HG02852 (cell line): ENCODE data around the gene TSEN15.
"Not testable (repeated sequence)": the region's sequence is repeated elsewhere in the genome, so short reads cannot be mapped to it uniquely, and the experiment has no call there.

Source experiments
- ATAC-seq: cut with Tn5 transposase; IDR thresholded peaks from one replicate; pipeline ENCODE4 v1.9.1; 2021; ENCODE audit warnings: mild to moderate bottlenecking, moderate library complexity; ENCODE audit not compliant: unreplicated experiment

The TSEN15 gene

DNA sequence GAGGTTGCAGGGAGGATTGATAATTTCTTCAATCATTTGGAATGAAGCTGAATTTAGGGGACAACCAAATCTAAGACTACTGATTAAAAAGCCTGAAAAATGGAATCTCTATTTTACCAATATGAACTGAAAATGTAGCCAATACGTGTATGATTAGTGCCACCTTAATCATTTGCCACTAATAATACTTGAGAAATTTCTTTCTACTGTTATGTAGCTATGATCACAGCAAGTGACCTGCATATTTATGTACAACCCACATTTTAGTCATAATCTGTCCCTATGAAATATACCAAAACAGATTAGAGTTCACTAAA is 20.5 kb upstream of the TSEN15 start:
- no peak for ATAC-seq

DNA sequence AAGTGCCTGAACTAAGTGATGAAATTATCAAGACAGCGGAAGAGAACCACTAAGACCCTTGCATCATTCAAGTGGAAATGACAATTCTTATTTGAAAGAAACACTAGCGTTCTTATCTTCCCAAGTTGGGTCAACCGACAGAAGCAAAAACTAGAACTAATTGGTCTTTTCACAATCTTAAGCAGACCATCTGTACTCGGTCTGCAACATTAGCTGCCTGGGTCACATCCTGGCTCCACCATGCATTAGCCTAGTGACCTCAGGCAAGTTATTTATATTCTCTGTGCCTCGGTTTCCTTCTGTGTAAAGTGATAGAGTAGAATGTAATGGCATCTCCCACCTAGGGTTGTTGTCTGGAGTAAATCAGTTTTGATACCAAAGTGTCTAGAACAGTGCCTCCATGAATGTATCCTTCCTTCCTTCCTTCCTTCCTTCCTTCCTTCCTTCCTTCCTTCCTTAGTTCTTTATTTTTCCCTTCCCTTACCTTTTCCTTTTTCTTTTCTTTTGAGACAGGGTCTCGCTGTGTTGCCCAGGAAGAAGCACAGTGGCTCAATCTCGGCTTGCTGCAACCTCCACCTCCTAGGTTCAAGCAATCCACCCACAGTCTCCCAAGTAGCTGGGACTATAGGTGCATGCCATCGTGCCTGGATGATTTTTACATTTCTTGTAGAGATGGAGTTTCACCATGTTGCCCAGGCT is 20.0 kb upstream of the TSEN15 start:
- no peak for ATAC-seq

DNA sequence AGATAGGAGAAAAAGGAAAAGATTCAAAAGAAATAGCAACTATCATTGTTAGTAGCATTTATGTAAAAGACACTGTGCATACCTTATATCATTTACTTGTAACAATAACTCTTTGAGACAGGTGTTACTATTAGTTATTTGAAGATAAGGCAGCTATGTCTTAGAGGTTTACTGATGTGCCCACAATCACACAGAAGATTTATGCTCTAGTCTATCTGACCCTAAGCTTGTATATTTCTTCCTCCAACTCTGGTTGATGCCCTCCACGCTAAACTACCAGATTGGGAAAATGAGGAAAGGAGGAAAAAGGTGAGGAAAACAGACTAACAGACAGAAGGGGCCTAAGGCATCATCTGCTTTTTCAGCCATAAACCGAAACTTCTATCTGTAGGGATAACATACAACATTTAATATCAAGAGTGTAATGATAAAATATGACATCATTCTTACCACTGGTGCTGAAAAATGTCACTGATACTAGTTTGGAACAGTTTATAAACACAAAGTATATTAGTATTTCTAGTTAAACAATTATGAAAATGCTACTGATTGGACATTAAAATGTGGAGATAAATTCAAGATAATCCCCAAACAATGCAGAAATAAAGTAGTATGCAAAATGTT is 19.1 kb upstream of the TSEN15 start:
- no peak for ATAC-seq

DNA sequence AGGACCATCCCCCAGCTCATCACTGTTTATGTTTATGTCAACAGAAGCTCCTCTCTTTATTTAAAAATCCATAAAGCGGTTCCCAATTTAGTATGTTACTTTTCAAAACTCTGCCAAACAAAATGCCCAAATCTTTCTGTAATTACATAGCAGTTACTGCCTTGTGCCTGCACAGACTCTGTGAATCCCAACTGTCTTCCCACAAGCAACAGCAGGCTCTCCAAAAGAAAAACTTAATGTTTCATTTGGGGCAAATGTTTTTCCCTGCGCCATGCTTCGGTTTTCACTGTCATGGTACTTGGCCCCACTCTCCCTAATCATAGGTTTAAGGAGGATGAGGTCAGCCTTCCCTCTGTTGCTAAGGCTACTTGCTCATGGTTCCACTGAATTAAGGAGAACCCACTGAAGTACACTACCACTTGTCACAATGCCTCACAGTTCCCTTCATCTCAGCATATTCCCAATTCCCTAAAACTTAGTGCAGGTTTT is 18.6 kb upstream of the TSEN15 start:
- no peak for ATAC-seq

DNA sequence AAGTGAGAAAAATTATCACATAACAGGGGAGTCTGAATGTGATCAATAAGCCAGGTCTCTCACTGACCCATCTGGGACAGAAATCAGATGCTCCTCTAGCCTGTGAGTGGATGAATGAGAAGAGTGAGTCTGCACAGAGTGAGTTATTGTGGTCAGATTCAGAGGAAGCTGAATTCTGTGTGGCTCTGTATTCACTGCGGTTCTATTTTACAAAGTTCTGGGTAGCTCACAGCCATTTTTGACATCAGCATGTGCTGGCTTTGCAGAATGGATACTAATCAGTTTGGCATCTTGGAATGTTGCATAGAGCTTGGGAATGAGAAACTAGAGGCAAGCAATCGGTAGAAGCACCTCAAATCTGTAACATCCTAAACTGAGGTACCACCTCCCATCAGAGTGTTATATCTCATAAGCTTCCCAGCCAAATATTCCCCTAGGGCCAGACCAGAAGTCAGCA is 17.8 kb upstream of the TSEN15 start:
- ATAC-seq, result no peak

DNA sequence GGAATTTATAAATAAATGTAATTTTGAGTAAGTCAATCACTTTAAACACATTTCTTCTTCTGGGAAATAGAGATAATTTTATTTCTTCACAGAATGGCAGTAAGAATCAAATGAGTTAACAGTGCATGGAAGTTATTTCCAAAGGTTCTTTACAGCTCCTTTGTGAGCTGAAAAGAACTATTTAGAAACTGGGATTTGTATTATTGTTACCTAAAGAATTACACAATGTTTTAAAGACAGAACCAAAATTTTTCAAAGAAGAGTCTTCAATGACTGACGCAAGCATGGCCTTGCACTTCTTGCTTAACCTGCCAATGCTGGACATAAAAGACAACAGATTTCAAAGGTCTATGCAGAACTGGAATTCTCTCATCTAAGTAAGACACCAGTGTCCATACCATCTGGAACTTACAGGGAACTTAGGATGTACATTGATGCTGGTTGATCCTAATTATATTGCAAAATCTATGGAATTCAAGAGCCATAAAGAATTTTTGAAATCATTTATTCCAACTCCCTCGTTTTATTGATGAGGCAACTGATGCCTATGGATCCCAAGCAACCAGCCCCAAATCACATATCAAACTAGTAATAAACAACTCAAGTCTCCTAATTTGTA is 16.7 kb upstream of the TSEN15 start:
- no peak for ATAC-seq

DNA sequence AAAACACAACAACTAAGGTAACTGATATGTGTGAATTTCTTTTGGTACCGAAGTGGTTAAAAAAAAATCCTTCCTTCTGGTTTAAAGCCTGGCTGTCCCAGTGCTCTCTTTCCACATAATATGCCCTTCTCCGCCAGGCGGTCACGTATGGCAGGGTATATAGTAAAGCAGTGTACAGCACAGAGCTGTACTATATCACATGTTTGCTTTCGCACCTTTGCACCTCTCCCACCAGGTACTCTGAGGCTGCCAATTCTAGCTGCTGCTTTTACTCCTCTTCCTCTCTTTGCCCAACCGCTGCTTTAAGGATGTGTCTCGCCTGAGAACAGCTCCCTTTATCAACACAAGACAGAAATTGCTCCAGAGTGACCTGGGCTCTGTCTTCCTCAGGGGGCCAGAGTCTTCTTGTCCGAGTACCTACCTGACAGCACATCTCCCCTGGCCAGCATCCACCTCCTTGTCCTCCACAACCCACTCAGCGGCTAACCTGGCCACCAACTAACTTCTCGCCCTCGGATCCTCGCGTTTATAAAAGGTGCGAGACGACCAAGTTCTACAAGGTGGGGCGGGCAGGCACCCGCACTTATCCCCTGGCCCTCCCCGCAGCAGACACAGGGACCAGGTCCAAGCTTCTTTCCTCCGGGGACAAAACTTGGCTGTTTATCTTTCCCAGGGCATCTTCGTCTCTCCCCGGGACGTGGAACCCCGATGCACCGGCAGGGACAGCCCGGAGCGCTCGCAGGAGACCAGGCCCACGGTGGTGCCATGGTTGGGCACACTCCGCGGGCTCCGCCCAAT is 15.6 kb upstream of the TSEN15 start:
- no peak for ATAC-seq

DNA sequence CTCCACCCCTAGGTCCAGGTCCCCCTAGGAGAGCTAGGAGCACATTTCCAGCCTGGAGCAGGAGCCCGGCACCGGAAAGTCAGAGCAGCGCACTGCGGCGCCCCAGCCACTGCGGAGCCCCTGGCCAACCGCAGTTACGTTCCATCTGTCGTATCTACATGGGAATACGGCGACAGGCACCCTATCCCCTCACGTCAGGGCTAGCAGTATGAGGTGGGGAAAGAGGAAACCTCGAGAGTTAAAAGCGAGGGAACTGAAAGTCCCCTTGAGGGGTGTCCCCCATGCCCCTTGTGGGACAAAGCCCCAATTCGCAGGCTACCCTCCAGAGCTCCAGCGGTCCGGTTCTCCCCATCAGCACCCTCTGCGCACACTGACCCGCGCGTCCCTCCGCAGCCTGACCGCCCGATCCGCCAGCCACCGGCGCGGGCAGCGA is 15.0 kb upstream of the TSEN15 start:
- peak; percentile 26 for ATAC-seq

DNA sequence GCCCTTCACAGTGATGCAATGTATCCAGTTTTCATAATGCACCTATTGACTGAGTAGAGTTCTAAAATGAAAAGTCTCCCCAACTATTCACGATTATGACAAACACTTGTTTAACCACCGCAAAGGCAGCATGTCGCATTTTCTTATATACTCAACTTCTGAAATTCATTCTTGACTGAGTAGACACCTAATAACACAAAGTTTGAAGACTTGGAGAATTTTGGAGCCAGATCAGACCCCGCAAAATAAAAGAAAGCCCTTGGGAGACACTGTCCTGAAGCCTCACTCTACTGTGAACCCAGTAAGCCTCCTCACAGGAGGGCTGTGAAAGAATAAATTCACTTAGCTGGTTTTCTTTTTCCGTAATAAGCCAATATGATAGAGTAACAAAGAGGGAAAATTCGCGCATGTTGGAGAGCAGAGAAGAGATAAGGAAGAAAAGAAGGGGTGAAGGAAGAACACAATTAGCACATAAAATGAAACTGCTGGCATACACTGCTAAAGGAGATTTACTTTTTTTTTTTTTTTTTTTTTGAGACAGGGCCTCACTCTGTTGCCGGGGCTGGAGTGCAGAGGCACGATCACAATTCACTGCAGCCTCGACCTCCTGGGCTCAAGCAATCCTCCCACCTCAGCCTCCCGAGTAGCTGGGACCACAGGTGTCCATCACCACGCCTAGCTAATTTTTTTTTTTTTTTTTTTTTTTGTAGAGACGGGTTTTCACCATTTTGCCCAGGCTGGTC is 13.5 kb upstream of the TSEN15 start:
- ATAC-seq, result no peak

DNA sequence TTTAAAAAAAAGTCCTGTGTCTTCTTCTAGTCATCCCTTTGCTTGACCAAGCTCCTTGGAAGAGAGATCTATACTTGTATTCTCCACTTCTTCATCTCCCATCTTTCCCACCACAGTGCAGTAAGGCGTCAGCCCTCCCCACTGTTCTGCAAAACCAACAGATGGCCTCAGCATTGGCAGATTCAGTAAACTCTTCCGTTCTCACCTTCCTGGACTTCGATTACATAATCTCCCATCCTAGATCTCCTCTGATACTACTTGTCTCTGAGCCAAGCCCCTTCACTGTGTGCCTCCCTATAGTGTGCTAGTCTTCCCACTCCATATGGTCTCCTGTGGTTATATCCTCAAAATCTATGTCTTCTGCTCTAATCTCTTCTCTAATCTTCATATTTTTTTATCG is 12.4 kb upstream of the TSEN15 start:
- ATAC-seq, result no peak

DNA sequence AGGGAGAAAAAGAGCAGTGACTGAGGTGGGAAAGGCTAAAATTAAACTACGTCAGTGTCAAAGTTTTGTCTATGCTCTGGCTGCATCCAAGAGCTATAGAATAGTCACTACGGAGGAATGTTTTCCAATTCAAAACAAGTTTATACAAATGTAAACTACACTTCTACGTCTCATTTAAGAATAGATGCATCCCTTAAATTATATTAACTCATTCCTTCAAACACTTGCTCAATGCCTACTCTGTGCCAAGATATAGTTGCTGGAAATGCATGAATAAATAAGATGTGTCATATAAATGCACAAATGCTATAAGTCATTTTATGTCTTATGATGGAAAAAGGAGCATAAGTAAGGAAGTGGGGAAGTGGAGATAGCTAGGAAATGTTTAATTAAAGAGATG is 9.8 kb upstream of the TSEN15 start:
- no peak for ATAC-seq

DNA sequence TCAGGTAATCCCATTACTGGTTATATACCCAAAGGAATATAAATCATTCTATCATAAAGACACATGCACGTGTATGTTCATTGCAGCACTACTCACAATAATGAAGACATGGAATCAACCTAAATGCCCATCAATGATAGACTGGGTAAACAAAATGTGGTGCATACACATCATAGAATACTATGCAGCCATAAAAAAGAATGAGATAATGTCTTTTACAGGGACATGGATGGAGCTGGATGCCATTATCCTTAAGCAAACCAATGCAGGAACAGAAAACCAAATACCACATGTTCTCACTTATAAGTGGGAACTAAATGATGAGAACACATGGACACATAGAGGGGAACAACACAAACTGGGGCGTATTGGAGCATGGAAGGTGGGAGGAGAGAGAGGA is 8.2 kb upstream of the TSEN15 start:
- ATAC-seq, result not testable (repeated sequence)

DNA sequence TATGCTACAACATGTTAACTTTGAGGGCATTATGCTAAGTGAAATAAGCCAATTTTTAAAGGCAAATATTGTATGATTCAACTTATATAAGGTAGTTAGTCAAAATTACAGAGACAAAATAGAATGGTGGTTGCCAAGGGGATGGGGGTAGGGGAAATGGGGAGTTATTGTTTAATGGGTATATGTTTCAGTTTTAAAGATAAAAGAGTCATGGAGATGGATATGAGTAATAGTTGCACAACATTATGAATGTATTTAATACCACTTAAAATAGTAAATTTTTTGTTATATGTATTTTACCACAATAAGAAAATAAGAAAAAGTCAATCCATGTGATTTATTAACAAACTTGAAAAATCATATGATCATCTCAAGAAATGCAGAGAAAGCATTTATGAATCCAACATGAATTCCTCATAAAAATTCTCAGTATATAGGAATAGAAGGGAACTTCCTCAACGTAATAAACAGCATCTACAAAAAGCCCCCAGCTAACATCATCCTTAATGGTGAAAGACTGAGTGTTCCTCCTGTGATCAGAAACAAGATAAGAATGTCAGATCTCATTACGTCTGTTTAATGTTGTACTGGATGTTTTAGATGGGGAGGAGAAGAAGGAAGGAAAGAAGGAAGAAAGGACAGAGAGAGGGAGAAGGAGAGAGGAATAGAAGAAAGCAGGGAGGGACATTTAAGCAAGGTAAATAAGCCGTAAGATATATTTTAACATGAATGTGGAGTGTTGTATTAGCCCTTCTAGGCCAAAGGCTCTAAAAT is 6.7 kb upstream of the TSEN15 start:
- ATAC-seq, result no peak

DNA sequence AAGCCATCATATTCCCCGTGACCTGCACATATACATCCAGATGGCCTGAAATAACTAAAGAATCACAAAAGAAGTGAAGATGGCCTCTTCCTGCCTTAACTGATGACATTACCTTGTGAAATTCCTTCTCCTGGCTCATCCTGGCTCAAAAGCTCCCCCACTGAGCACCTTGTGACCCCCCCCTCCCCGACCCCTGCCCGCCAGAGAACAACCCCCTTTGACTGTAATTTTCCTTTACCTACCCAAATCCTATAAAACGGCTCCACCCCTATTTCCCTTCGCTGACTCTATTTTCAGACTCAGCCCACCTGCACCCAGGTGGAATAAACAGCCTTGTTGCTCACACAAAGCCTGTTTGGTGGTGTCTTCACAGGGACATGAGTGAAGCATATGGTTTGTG is 4.0 kb upstream of the TSEN15 start:
- not testable (repeated sequence) for ATAC-seq

DNA sequence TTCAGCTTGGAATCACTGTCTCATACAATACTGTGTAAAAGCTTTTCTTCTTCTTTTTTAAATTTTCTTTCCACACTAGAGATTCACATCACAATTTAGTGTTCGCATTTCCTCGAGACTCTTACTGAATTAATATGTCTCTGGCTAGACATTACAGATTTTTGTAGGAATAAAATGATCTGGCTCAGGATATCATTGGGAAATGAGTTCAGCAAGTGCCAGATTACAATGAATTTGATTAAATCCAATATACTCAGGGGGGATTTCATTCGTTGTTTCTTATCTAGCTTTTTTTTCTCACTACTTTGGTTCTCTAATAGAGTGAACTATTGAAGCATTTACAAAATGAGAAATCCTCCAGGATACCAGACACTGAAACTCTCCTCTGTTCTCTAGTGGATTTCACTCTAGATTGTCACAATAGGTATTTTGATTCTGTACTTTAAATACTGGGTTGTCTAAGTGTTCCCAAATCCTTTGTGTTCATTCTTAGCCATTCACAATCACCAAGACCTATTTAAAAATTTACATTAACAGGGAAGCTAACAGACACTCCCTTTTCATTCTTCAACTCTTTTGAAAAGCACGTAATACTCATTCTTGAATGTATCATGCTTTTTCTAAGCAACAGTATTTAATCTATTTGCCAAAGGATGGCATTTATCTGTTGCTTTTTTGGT is 2.8 kb upstream of the TSEN15 start:
- ATAC-seq, result no peak

DNA sequence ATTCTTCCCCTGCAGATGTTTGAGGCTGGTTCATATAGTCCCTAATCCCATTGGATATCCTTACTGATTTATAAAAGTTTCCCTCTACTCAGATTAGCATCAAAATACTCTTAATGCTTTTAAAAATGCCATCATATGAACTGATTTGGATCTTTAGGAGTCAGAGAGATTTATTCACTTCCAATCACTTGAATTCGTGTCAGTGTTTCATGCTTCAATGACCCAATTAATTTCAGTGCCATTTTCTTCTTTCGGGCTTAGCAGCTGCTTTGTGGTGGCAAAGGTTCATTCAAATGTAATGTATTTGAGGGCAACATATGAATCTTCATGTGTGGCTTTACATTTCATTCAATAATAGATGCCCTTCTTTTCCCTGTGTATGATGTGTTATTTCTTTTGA is 2.2 kb upstream of the TSEN15 start:
- ATAC-seq, result no peak

DNA sequence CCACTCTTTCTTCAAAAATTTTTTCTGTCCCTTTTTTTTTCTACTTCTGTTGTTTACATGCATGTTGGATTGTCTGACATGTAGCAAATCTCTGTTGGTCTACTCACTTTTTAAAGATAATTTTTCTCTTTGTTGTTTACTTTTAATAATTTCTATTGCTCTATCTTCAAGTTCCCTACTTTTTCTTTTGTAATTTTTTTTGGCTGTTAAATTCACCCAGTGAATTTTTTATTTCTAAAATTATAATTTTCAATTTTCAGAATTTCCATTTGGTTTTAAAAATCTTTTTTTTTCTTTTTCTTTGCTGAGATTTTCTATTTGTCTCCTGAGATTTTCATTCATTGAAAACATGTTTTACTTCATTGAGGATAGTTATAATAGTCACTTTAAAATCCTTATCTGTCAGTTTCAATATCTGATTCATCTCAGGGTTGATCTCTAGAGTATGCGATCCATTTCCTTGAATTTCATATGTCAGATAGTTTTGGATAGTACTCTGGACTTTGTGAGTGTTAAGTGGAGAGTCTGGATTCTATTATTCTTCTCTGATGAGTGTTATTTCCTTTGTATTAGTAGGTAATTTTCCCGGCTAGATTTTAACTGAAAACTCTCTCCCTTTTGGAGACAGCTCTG is 1.6 kb upstream of the TSEN15 start:
- no peak for ATAC-seq

DNA sequence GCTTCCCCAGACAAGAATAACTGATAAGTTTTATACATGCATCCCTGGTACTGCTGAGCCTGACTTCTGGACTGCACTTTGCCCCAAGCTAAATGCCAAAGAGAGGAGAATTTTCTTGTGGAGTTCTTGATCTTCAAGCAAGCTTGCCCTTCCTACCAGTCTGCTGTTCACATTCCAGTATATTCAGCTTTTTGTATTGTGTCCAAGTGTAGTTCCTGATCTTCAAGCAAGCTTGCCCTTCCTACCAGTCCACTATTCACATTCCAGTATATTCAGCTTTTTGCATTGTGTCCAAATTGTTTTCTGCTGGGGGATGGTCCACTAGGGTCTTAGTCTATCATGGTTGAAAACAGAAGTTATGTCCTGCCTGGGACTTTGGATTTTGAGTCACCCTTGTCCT is 894 bp upstream of the TSEN15 start:
- no peak for ATAC-seq

DNA sequence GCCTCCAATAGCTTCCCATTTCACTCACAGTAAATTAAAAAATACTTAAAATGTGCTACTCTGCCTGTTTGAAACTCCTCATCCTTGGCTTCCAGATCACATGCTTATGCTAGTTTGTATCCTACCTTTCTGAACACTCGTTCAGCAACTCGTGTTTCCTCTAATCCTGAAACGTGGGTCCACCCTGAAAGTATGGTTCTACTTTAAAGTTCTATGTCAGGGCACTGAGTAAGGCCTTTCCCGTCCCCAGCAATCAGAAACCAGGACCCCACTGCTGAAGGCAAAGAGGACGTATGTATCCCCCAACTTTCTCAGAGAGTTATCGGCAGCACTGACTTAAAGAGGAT is 419 bp upstream of the TSEN15 start:
- no peak for ATAC-seq
